Nephron progenitor cell (in vitro differentiated cells): Measurements from ENCODE around the gene GSKIP.

Source experiments
- DNase-seq: peaks from one replicate; pipeline ENCODE4 v3.0.0; 2021
- H3K27ac Mint-ChIP-seq: 2 replicates; pipeline ENCODE4 v1.8.0; 2021; ENCODE audit warnings: mild to moderate bottlenecking, moderate library complexity, mixed read lengths
- H3K27me3 Mint-ChIP-seq: 2 replicates; pipeline ENCODE4 v1.8.0; 2021; ENCODE audit warnings: mild to moderate bottlenecking, low read depth, mixed read lengths; ENCODE audit not compliant: poor library complexity
- H3K36me3 Mint-ChIP-seq: 2 replicates; pipeline ENCODE4 v1.8.0; 2021; ENCODE audit warnings: low read depth, mixed read lengths
- H3K4me1 Mint-ChIP-seq: 2 replicates; pipeline ENCODE4 v1.8.0; 2021; ENCODE audit warnings: mixed read lengths
- H3K4me3 Mint-ChIP-seq: 2 replicates; pipeline ENCODE4 v1.8.0; 2021; ENCODE audit warnings: mild to moderate bottlenecking, moderate library complexity, mixed read lengths
- H3K9me3 Mint-ChIP-seq: 2 replicates; pipeline ENCODE4 v1.8.0; 2021; ENCODE audit warnings: mild to moderate bottlenecking, moderate library complexity, mixed read lengths
- TF ChIP-seq, protein P1 (sequence below): fragments of 200-600 bp; sonication (generic); IDR thresholded peaks from 2 replicates; pipeline ENCODE4 v1.5.0; 2021; ENCODE audit warnings: antibody characterized with exemption

The GSKIP gene

DNA sequence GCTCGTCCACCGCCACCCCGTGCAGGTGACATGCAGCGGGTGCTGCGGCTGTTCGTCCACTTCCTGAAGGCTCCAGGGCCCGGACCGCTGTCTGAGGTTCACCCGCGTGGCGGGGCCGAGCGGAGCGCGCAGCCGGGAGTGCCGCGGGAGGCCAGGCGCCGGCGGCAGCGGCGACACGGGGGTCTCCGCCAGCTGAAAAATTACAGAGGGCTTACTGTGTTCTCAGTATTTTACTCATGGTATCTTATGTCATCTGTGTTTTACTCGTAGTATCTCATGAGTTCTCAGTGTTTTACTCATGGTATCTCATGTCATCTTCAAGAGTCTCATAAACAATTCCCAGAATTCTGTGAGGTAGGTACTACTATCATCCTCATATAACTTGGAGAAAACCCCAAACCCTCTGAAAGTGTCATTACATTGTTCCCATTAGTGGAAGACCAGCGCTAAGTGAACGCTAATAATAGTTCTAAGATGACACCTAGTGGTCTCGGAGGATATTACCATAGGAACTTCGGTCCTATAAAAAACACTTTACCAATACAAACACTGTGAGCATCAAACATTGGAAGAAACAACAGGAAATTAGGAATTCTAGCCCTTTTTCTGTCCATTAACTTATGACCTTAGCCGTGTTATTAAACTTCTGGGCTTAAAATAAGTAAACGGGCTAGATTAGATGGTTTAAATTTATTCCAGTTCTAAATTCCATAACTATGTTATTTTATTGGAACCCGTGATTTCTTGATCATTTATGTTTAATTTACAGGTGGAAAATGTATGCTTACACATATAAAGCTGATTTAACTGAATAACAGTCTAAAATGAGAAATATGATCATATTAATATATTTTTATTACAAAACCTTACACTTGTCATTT lies 61.0 kb downstream of the GSKIP start:
- Mint-ChIP-seq H3K9me3 (peaks cover 8% of the 10 kb centered on the region), H3K4me1 (peaks cover 17% of the 10 kb centered on the region), H3K27me3 (peaks cover 7% of the 10 kb centered on the region), H3K4me3 (no peak overlapping the region), H3K36me3 (no peaks in the 10 kb centered on the region), H3K27ac (no peak overlapping the region)
- TF ChIP-seq, protein P1, sequence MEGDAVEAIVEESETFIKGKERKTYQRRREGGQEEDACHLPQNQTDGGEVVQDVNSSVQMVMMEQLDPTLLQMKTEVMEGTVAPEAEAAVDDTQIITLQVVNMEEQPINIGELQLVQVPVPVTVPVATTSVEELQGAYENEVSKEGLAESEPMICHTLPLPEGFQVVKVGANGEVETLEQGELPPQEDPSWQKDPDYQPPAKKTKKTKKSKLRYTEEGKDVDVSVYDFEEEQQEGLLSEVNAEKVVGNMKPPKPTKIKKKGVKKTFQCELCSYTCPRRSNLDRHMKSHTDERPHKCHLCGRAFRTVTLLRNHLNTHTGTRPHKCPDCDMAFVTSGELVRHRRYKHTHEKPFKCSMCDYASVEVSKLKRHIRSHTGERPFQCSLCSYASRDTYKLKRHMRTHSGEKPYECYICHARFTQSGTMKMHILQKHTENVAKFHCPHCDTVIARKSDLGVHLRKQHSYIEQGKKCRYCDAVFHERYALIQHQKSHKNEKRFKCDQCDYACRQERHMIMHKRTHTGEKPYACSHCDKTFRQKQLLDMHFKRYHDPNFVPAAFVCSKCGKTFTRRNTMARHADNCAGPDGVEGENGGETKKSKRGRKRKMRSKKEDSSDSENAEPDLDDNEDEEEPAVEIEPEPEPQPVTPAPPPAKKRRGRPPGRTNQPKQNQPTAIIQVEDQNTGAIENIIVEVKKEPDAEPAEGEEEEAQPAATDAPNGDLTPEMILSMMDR: peak; percentile 76
- DNase-seq: no peak

DNA sequence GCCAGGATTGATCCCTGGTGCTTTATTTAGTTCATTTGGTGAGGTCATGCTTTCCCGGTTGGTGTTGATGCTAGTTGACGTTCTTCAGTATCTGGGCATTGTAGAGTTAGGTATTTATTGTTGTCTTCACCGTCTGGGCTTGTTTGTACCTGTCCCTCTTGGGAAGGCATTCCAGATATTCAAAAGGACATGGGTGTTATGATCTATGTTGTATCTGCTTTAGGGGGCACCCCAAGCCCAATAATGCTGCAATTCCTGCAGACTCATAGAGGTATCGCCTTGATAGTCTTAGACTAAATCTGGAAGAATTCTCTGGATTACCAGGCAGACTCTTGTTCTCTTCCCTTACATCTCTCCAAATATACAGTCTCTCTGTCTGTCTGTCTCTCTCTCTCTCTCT lies 70.7 kb downstream of the GSKIP start:
- no peak for DNase-seq
- TF ChIP-seq, protein P1: no peak
- Mint-ChIP-seq H3K4me1 (peaks cover 5% of the 10 kb centered on the region), H3K27ac (no peak overlapping the region), H3K36me3 (peaks cover 7% of the 10 kb centered on the region), H3K27me3 (peaks cover 6% of the 10 kb centered on the region), H3K9me3 (peaks cover 34% of the 10 kb centered on the region), H3K4me3 (no peak overlapping the region)
